HG02840 (cell line): Measurements from ENCODE around the gene BCL2A1.
A peak's percentile ranks its signal among the peaks of the same experiment; 100 is the strongest.
"Not testable (repeated sequence)": the region's sequence is repeated elsewhere in the genome, so short reads cannot be mapped to it uniquely, and the experiment has no call there.

Experiments
- ATAC-seq: cut with Tn5 transposase; IDR thresholded peaks from one replicate; pipeline ENCODE4 v1.9.1; 2021; ENCODE audit warnings: mild to moderate bottlenecking, moderate library complexity, moderate number of reproducible peaks; ENCODE audit not compliant: unreplicated experiment, low FRiP score

Gene BCL2A1

GRCh38 chr15:79932447-79932846 is 38.5 kb downstream of the BCL2A1 start:
- ATAC-seq, result no peak

GRCh38 chr15:79930516-79930915 is 40.5 kb downstream of the BCL2A1 start:
- no peak for ATAC-seq

DNA sequence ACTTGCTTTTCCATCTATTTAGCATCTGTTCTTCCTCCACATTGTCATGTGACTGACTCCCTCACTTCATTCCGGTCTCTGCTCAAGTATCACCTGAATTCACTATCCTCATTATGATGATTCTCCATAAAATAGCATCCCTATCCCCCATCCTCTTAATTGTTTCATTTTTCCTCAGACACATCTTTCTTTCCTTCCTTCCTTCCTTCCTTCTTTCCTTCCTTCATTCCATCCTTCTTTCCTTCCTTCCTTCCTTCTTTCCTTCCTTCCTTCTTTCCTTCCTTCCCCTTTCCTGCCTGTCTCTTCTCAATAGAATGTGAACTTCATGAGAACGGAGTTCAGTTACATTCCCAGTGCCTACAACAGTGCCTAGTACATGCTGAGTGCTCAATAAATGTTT is 41.6 kb downstream of the BCL2A1 start:
- no peak for ATAC-seq

GRCh38 chr15:79926116-79926515 is 44.9 kb downstream of the BCL2A1 start:
- ATAC-seq, result not testable (repeated sequence)

DNA sequence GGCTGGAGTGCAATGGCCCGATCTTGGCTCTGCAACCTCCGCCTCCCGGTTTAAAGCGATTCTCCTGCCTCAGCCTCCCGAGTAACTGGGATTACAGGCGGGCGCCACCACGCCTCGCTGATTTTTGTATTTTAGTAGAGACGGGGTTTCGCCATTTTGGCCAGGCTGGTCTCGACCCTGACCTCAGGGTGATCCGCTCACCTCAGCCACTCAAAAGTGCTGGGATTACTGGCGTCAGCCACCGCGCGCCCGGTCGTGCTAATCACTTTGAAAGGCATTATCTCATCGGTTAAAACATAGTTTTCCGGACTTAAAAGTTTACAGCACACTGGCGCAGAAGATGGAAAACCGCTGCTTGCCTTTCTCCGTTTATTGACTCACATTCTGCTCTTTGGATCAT is 46.6 kb downstream of the BCL2A1 start:
- ATAC-seq, result no peak

- peak; percentile 99 for ATAC-seq
These were observed 47.4 kb downstream of the BCL2A1 start for GRCh38 chr15:79923515-79924169.

DNA sequence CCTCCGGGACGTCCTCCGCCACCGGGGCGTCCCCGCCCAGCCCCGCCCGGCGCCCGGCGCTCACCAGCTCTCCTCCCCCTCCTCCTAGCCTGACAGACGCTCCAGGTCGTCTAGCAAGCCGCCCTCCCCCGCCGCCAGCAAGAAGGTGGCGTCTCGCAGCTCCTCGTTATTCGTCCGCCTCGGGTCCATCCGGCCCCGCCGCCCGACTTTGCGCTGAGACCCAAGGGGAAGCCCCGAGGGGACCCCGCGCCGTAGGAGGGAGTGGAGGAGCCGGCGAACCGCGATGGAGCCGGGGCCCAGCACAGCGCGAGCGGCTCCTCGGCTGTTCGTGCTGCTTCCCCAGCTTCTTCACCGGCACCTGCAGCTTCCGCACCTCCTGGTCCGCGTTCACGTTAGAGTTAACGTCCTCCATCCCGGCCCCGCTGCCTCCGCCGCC is 47.9 kb downstream of the BCL2A1 start:
- ATAC-seq, result peak; percentile 50

GRCh38 chr15:79922512-79923078 is 48.4 kb downstream of the BCL2A1 start:
- ATAC-seq, result no peak

- no peak for ATAC-seq
These were observed 51.1 kb downstream of the BCL2A1 start for GRCh38 chr15:79919749-79920511.

DNA sequence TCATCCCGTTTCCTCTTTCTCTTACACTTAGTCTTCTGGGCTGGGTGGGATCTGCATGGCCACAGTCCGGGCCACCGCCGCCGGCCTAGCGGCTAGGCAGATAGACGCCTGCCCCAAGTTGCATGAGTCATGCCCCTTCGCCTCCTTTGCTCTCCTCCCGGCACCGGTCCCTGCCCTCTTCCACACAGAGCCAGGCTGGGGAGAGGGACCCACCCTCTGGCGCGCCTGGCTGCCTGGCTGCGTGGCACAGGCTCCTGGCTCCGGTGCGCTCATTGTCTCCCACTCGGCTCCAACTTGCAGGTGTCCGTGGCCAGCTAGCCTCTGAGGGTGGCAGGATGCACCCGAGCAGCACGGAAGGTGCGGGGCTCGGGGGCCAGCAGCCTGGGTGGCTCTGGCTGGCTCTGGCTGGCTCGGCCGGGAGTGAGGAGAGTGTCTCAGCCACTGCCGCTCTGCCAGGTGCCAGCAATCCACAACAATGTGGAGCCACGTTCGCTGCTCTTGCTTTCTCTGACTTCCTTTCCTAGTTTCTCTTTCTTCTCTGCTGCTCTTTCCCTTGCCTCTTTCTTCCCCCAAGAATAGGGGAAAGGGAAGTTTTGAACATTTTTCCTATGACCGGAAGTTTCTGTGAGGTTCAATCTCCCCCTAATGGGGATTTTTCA is 51.8 kb downstream of the BCL2A1 start:
- no peak for ATAC-seq

GRCh38 chr15:79918278-79918677 is 52.7 kb downstream of the BCL2A1 start:
- ATAC-seq, result no peak

GRCh38 chr15:79916502-79917132 is 54.4 kb downstream of the BCL2A1 start:
- ATAC-seq, result no peak

GRCh38 chr15:79915776-79916501 is 55.1 kb downstream of the BCL2A1 start:
- not testable (repeated sequence) for ATAC-seq

DNA sequence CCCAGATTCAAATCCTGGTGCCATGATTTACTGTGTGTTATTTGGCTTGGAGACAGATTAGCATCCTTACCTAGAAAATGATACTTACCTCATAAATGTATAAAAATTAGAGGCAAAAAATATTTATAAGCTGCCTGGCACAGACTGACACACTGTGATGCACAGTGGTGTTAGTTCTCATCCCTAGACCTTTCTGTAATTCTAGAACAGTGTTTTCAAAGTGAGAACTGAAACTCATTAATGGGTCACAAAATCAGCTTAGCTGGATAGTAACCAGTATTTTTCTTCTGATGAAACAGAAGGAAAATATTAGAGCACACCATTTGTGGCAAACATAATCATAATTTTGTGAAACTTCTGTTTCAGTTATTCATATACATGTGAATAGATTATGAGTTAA is 56.3 kb downstream of the BCL2A1 start:
- ATAC-seq, result no peak
